ENCODE measurements around the gene IL17B. TPM values are rescaled to one million over a fixed set of nuclear protein-coding genes. Genes with fewer than 3 reads are reported as not detected.

IL17B gene
- total RNA-seq, 1 donor from 2014 or later, result not detected

DNA sequence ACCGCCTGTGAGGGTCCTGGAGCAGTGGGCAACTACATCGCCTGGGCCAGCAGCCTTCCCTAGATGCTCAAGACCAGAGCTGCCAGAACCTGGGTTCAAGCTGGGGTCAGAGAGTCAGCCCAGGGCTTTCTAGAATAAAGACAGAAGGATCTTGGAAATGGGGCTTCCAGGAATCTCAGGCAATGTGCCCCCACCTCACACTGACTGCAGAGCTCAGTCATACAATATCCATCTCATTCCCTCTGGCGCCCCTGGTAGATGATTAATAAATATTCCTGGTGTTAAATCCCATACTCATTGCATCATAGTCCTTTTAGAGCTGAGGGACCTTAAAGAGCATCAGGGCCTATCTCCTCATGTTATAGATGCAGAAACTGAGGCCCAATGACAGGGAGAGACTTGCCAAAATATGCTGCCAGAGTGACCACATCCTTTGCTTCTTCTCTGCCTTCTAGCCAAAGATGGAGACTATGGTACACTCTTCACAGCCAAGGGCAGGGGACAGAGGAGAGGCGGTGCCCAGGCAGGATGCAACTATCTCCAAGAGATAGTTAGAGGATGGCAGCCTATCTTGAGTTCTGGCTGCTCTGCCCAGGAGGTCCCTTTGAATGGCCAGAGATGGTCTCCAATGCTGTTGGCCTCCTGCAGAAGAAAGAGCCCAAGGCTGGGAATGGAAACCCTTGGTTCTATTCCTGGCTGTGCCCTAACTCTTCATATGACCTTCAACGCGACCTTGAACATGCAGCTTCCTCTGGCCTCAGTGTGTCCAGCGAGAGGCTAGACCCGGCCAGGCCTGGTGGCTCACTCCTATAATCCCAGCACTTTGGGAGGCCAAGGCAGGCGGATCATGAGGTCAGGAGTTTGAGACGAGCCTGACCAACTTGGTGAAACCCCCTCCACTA, 36.2 kb upstream of the IL17B start:
- no peak for DNase-seq (ENCODE audit: extremely low read depth, low read depth, low spot score)

DNA sequence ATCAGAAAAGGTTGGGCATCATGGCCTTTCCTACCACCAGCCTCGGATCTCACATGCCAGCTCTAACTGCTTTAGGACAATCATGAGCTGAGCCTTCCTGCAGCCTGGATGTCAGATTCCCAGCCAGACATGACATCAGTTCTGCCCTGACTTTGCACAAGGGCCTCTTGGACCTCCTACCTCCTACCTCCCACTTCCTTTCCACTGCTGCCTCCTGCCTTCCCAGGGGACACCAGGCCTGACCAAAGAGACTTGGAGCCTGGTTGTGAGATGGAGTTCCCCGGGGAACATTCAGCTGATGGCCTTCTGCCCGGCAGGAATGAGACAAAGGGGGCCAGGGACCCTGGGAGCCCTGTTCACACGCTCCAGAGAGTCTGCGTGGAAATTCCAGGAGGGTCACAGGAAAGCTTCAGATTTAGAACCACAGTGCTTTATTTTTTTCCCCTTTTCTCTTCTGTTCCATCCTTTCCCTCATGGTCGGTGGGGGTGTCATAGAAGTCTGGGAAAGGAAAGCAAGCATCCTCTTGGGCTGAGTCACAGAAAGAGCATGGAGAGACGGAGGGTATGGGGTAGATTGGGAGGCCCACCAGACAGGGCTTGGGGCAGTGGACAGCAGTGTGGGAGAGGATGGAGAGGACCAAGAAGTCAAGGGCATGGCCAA, 35.4 kb upstream of the IL17B start:
- DNase-seq (ENCODE audit: extremely low read depth, low read depth, low spot score), result no peak

DNA sequence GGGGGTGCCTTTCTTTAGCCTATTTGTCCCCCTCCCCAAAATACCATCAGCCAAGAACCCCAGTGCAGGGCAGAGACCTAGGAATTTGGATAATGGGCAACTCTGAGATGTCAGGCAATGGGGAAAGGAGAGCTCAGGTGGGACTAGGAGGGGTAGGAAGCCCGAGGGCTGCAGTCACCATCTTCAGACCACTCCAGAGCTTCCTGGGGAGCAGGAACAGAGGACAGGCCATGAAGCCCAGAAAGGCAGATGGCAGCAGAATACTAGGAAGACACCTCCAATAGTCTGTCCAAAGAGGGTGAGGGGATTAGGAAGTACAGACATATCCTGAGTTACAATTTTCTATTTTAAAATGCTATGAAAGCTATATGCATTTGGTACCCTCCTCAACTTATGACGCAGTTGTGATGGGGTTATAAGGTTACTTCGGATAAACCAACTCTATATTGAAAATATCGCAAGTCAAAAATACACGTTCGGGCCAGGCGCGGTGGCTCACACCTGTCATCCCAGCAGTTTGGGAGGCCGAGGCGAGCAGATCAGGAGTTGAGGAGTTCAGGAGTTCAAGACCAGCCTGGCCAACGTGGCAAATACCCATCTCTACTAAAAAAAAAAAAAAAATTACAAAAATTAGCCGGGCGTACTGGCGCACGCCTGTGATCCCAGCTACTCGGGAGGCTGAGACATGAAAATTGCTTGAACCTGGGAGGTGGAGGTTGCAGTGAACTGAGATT, 34.6 kb upstream of the IL17B start:
- DNase-seq (ENCODE audit: extremely low read depth, low read depth, low spot score), result no peak

DNA sequence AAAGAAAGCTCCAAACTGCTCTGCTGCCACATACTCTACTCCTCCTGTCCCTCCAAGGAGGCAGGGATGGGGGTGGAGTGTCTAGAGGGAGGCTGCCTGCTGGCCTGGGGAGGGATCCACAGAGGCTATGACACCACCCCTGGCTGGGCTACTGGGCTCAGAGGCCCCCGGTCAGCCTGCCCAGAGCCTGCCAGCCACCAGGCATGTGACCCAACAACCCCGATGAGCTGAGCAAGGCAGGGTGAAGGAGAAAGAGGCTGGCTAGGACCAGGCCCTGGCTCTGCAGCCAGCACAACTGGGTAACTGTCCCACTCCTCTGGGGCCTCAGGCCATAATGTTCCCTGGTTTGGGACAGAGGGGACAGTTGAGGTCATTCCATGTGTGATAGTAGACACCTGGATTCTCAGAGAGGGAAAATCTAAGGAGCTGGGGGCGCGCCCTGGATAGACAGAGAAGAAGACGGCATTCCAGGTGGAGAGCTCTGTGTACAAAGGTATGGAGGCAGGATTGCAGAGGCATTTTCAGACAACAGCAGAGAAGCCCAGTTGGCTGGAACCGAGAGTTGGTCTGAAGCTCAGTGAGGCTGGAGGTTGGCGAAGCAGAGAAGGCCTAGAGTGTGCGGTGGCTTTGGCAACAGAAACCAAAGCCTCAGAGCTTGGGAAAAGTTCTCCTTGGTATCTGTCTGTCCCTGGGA, 33.8 kb upstream of the IL17B start:
- no peak for DNase-seq (ENCODE audit: extremely low read depth, low read depth, low spot score)

DNA sequence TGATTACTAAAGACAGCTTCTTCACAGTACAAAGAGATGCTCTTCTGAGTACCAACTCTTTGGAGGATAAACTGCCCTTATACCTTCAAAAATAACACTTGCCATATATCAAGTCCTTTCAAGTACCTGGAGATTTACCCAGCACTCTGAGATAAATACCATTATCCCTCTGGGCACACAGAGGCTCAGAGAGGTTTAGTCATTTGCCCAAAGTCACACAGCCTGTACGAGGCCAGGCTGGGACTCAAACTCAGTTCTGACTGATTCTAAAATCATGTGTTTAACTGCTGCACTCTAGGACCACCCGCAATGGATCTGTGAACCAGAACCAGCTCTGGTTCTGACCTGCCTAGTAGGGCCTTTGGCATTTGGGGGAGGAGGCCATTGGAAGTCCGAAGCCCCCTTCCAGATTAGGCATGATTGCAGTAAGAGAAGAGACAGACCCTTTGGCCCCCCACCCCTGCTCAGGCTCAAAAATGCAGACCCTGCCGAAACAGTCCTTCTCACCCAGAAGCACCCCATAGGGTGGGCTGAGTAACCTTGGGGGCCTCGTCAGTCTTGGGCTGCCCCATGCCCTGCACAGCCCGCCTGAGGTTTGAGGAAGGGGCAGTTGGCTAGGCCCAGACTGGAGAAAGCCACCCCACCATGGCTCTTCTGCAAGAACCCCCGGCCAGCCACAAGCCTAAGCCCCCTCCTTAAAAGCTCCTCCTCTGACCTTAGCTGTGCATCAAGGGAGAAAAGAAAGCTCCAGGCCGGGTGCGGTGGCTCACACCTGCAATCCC, 32.8 kb upstream of the IL17B start:
- no peak for DNase-seq (ENCODE audit: extremely low read depth, low read depth, low spot score)

DNA sequence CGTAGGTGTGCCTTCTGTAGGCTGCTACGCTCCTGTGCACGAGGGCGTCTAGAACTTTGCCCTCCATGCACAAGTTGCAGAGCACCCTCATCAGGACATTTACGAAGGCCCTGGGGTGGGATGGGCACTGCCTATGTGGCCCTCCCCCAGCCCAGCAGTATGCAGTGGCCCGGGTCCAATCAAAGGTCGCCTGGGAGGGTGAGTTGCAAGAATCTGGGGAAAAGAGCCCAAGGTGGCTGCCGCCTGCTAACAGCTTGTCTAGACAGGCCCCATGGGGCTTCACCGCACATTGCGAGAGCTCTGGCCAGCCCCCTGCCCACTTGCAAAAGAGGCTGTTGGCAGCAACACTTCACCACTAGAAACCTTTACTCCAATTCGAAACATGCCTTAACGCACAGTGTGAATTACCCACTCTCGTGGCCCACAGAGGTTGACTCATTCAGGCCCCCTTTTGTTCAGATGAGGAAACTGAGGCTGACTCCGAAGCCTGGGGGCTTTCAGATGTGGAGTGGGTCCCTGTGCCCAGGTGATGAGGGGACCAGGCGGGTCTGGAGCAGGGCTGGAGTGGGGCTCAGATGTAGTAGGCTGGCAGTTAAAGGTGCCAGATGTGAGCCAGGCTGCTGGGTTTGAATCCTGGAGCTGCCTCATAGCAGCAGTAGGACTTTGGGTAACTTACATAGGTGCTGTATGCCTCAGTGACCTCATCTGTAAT, 31.8 kb upstream of the IL17B start:
- DNase-seq (ENCODE audit: extremely low read depth, low read depth, low spot score), result no peak

DNA sequence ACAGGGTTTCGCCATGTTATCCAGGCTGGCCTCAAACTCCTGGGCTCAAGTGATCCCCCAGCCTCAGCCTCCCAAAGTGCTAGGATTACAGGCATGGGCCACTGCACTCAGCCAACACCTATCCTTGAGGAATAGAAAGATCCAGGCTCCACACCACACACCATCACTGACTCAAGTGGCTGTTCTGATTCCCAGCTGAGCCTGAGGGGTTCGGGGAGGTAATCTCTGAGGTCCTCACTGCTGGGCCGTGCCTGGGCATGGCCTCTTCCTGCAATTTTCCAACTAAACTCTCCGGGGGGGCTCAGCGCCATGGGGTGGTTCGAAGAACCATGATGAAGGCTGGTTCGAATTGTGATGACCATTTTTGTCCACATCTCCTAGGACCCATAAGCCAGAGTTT, 31.0 kb upstream of the IL17B start:
- no peak for DNase-seq (ENCODE audit: extremely low read depth, low read depth, low spot score)

DNA sequence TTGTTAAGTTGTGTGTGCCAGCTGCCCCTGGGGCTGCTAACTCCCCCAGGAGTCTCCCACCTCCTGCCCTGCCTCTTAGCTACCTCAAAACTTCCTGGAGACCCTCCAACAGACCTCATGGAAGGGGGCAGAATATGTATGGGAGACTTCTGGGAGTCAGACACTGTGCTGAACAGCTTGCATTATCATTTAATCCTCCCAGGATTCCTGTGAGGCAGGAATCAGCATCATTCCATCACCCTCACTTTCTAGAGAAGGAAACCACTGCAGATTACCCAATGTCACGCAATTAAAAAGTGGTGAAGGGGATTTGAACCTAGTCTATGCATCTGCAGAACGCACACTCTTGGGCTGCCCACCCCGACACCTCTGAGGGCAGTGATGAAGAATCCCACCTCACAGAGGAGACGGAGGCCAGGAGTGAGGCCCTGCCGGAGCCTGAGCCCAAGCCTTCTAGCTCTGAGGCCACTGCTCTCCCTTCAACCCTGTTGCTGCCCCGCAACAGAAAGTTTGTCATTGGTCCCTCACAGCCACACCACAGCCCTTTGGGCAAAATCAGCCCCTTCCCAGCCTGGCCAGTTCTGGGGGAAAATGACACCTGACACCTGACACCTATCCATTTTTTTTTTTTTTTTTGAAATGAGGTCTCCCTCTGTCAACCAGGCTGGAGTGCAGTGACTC, 30.3 kb upstream of the IL17B start:
- DNase-seq (ENCODE audit: extremely low read depth, low read depth, low spot score), result no peak

DNA sequence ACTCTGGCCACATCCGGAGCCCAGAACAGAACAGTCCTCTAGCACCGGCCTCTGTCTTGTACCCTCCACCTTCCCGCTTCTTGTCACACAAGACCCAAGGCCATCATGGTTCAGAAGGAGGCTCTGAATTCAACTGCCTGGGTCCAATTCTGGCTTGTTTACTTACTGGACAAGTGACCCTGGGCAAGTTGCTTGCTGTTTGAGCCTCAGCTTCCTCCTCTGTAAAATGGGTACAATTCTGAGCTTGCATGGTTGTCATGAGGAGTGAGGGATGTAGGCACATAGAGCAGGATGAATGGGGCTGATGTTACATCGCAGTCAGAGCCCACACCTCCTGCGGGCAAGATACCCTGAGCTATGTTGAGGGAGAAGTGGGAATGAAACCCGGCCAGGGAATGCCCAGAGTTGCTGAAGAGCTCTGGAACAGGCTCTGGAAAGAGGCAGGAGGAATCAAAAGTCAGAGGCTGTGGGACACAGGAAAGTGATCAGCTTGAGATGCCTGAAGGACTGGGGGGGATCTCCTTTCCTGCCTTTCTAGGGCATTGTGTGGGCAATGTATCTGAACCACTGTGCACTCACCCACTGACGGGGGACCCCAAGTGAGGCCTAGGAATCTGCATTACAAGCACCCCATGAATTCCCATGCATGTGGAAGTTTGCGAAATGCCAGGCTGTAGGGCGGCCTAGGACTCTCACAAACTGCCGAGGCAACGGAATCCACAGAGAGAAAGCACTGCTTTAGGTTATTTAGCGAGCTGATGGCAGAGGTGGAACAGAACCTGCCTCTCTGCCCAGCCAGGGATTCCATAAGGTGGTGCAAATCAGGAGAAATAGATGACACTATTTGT, 29.4 kb upstream of the IL17B start:
- DNase-seq (ENCODE audit: extremely low read depth, low read depth, low spot score), result no peak

DNA sequence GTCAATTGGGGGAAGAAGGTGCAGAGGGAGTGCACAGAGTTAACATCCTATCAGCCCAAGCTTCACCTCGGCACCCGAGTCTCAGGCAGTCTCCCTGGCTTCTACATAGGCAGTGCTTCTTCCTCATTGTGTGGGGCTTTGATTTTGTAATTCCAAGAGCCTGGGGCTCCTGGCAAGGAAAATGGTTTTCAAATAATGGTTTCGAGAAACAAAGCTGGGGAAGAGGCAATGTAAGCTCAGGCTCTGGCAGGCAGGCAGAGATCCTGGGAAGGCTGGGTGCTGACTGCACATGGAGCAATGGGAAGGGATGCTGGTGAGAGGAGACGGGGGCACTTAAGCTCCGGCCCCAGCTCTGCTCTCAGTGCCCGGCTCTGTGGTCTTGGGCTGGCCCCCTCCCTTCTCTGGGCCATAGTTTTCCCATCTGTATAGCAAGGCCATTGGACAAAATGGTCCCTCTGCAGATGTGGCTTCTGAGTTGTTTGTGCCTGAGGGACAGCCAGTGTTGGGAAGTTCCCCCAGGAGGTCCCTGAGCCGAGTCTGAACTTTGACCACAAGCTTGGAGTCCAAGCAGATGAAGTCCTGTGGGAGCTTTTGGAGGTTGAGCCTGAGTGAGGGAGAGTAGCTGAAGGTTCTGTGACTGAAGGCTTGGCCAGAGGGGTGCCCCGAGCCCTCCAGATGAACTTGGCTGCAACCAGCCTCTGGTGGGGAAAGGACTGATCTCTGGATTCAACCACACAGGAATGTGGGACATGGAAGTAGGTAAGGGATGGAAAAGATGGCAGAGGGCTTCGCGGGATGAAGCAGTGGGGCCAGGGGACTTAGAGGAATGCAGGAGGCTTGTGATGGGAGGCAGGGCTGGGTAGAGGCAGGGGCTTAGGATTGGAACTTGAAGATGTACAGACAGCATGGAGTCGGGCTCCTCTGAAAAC, 28.5 kb upstream of the IL17B start:
- no peak for DNase-seq (ENCODE audit: extremely low read depth, low read depth, low spot score)

DNA sequence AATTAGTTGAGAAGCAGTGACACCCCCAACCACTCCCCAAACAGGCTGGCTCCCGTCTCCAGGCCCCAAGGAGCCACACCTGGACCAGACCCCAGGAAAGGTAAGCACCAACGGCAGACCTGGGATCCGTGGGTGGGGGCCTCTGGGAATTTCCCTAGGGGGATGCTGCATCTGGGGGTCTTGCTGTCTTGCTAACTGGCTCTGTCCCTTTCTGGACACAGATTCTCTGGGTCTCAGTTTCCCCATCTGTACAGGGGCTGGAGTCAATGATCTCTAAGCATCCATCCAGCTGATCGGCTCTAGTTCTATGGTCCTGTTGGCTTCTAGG, 27.9 kb upstream of the IL17B start:
- DNase-seq (ENCODE audit: extremely low read depth, low read depth, low spot score), result no peak

DNA sequence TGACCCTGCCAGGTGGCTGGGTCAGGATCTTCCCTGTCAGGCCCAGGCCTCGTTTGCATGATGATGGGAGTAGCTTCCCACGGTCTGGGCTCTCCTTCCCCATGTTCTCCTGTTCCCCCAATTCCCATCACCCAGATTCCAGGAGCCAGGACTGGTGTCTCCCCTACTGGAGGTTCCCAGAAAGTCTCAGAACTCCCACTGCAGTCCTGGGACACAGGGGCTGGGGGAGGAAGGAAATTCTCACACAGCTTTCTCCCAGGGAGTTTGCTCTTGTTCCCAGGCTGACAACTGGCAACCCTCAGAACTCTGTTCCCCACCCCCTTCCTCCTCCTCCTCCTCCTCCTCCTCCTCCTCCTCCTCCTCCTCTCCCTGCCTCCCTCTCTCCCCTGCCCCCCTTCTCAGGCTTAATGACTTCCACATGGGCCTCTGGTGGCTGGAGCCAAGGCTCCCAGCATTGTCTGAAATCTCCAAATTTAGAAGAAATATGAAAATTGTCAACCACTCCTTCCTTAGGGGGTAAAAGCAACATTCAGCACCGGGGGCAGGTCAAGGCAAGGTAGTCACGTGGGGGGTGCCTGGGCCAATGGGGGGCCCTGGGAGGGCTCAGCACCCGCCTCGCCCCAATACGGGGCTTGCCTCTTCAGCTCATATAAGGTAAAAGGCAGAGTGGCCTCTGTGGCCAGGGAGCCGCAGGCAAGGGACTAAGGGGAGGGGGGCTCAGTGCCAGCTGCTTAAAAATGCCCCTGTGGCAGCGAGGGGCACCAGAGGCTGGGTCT, 27.3 kb upstream of the IL17B start:
- no peak for DNase-seq (ENCODE audit: extremely low read depth, low read depth, low spot score)

DNA sequence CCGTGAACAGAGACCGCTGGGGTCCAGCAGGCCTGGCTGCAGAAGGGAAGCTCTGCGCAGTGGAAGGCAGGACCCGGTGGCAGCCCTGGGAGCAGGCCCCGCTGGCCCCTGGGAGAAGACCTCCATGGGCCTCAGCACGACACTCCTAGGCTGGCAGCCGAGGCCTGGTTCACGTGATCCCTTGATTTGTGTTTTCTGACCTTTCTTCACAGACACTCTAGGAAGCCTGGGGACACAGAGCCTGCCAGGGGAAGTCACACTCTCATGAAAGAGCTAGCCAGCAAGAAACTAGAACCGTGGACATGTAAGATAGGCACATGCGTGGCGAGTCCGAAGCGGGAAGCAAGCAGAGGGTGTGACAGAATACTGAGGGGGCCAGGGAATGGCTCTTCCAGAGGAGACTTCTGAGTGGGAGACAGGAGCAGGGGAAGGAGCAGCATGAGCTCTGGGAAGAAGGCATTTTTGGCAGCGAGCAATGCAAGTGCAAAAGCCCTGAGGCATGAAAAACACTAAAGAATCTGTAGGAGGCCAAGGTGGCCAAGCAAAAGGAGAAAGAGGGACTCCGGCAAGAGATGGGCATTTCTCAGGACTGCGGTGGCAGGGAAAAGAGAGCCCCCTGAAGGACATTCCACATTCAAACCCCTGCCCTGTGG, 26.6 kb upstream of the IL17B start:
- no peak for DNase-seq (ENCODE audit: extremely low read depth, low read depth, low spot score)

DNA sequence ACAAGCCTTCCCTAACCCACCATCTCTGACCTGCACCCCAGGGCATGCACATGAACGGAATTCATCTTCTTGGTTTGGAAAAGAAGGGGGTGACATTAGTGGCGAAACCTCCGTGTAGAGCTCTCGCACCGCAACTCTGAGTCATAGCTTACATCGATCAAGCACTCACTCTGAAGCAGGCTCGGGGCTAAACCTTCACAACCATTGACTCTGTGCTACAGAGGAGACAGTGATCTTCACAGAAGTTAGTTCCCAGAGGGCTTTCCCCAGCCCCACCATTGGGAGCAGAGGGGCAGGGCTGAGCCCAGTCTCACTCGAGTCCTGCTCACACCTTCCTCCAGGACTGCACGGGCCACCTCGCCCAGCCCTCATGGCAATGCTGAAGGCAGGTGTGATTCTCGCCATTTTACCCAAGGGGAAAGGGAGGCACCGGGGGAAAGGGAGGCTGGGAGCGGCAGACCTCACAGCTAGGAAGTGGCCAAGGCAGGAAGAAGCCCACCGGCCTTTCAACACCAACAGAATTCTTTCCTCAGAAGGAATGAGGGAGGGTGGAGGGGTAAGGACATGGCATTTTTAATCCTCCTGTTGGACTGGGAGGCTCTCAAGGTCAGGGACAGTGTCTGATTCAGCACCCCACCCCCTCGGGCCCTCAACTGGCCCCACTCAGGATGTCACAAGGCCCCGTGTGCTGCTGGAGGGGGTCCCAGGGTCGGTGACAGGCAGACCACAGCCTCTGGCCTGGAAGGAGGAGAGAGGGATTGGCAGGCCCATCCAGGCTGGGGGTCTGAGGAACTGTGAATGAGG, 25.9 kb upstream of the IL17B start:
- no peak for DNase-seq (ENCODE audit: extremely low read depth, low read depth, low spot score)
